ENCODE measurements around the gene ST8SIA3. TPM values are rescaled to one million over a fixed set of nuclear protein-coding genes. Genes with fewer than 3 reads are reported as not detected.
"Not testable (repeated sequence)": the region's sequence is repeated elsewhere in the genome, so short reads cannot be mapped to it uniquely, and the experiment has no call there.

ST8SIA3 gene
- total RNA-seq, 1 donor from 2014 or later = not detected

- ATAC-seq = no peak
- DNase-seq (ENCODE audit: low spot score) = no peak
- intact Hi-C loops (cut with DNase I) = no loop called here
These were observed 7.1 kb downstream of the ST8SIA3 start for GRCh38 chr18:57359433-57359832.

DNA sequence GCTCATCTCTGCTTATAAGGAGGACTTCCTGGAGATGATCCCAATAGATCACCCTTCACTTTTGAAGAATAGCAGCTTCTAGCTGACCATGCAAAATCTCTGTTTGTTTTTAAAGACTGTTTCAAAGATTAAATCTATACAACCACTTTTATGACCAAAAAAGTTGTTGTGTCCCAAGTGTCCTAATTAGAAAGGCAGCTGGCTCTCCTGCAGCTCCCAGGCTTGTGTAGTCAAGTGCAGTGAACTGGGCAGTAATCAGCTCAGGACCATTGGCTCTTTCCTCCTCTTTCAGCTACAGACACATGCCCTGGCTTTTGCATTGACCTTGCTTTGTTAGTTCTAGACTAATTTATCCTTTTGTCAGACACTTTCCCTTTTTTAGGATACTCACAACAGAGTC lies 10.4 kb downstream of the ST8SIA3 start:
- DNase-seq (ENCODE audit: low spot score) (no peak), ATAC-seq (no peak)
- intact Hi-C loops (cut with DNase I) = no loop called here

- no peak for ATAC-seq
- intact Hi-C loops (cut with DNase I) = no loop called here
These were observed 12.1 kb downstream of the ST8SIA3 start for GRCh38 chr18:57364460-57364859.

DNA sequence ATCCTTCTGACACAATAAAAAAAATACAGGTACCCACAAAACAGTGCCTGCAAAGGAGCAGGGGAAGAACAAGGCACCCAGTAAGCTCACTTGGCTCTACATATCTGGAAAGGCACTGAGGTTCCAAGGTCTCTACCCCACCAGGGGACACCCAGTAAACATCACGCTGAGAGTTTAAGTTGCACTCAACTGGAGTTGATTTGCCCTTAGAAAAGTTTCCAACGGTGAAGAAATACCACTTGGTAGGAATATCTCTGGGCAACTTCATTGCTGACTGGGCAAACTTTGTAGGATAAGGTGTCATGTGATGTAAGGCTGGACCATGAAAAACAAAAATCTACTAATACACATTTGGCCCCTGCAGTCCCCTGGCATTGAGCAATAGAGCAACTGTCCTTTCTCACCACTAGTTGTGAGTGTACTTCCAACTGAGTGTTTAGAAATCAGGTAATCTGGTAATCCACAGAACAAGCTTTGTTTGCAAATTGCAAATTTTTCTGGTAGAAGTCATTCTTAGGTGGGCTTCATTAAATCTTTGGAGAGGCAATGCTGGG lies 14.2 kb downstream of the ST8SIA3 start:
- intact Hi-C loops (cut with DNase I) = no loop called here
- no peak for DNase-seq (ENCODE audit: low spot score)
- ATAC-seq = no peak

More at GRCh38 chr18:57364460-57364859, 12.1 kb downstream of the ST8SIA3 start:
- DNase-seq (ENCODE audit: low spot score) = no peak

- intact Hi-C loops (cut with DNase I) = no loop called here
- ATAC-seq (no peak), DNase-seq (ENCODE audit: low spot score) (no peak)
These were observed 20.1 kb downstream of the ST8SIA3 start for GRCh38 chr18:57372444-57372843.

DNA sequence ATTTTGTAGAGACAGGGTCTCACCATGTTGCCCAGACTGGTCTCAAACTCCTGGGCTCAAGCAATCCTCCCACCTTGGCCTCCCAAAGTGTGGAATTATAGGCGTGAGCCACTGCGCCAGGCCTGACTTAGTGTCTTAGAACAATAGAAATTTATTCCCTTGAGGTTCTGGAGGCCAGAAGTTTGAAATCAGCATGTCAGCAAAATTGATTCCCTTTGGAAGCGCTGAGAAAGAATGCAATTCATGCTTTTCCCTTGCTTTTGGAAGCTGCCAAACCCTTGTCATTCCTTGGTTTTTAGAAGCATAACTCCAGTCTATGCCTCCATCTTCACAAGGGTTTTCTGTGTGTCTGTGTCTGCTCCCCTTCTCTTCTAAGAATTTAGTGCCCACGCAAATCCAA lies 20.7 kb downstream of the ST8SIA3 start:
- intact Hi-C loops (cut with DNase I) = no loop called here

GRCh38 chr18:57376503-57376902 lies 24.1 kb downstream of the ST8SIA3 start:
- ATAC-seq (no peak), DNase-seq (ENCODE audit: low spot score) (no peak)
- intact Hi-C loops (cut with DNase I) = no loop called here

More for the DNA sequence above, 20.7 kb downstream of the ST8SIA3 start:
- DNase-seq (ENCODE audit: low spot score) (no peak), ATAC-seq (no peak)

- intact Hi-C loops (cut with DNase I) = no loop called here
- DNase-seq (ENCODE audit: low spot score) (no peak), ATAC-seq (no peak)
These were observed 36.9 kb downstream of the ST8SIA3 start for GRCh38 chr18:57389271-57389670.

- ATAC-seq (no peak), DNase-seq (ENCODE audit: low spot score) (no peak)
- intact Hi-C loops (cut with DNase I) = no loop called here
These were observed 37.7 kb downstream of the ST8SIA3 start for GRCh38 chr18:57390044-57390443.

GRCh38 chr18:57394749-57395148 lies 42.4 kb downstream of the ST8SIA3 start:
- ATAC-seq = not testable (repeated sequence)

DNA sequence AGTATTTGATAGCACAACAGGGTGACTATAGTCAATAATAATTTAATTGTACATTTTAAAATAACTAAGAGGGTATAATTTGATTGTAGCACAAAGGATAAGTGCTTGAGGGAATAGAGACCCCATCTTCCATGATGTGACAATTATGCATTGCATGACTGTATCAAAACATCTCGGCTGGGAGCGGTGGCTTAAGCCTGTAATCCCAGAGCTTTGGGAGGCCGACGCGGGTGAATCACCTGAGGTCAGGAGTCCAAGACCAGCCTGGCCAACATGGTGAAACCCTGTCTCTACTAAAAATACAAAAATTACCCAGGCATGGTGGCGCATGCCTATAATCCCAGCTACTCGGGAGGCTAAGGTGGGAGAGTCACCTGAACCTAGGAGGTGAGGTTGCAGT lies 44.5 kb downstream of the ST8SIA3 start:
- DNase-seq (ENCODE audit: low spot score); ATAC-seq; intact Hi-C loops (cut with DNase I): not testable (repeated sequence)

More at GRCh38 chr18:57394749-57395148, 42.4 kb downstream of the ST8SIA3 start:
- intact Hi-C loops (cut with DNase I); DNase-seq (ENCODE audit: low spot score): not testable (repeated sequence)

DNA sequence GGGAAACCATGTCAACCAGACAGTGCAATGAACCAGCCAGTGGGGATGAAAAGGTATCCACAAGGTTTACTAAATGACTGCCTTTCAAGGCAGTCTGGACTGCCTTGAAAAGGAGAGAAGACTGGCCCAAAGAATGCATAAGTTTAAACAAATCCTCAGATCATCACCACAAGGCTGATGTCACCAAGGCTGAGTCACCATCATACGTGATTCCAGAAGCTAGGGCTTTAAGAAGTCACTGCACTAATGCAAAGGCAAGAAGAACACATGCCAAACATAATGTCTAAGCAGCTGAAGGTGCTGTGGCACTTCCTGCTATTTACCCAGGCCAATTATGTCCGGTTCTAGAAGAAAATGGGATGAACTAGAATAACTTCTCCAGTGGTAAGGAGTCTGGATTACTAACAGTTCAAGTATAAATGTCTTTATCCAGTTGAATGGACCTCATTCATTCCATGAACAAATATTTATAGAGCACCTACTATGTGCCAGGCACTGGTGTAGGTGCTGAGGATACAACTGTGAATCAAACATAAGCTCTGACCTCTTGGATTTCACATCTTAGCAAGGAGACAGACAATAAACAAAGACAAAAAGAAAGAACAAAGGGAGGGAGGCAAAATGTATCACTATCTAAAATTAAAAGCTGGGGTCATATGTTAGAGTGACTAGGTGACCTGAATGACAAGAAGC lies 45.2 kb downstream of the ST8SIA3 start:
- intact Hi-C loops (cut with DNase I) = no loop called here
- DNase-seq (ENCODE audit: low spot score) = no peak
- no peak for ATAC-seq

- ATAC-seq (no peak), DNase-seq (ENCODE audit: low spot score) (no peak)
- intact Hi-C loops (cut with DNase I) = no loop called here
These were observed 52.0 kb downstream of the ST8SIA3 start for GRCh38 chr18:57404345-57404744.

GRCh38 chr18:57409650-57410049 lies 57.3 kb downstream of the ST8SIA3 start:
- DNase-seq (ENCODE audit: low spot score) (no peak), ATAC-seq (no peak)
- intact Hi-C loops (cut with DNase I) = no loop called here

DNA sequence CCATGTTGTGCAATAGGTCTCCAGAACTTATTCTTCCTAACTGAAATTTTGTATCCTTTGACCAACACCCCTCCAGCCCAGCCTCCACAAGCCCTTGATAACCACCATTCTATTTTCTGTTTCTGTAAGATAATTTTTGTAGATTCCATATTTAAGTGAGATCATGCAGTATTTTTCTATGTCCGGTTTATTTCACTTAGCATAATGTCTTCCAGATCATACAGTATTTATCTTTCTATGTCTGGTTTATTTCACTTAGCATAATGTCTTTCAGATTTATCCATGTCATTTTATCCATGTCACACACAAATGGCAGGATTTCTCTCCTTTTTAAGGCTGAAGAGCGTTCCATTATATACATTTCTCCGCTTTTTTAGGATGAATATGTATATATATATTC lies 58.4 kb downstream of the ST8SIA3 start:
- intact Hi-C loops (cut with DNase I) = no loop called here
- DNase-seq (ENCODE audit: low spot score) = no peak
- no peak for ATAC-seq

GRCh38 chr18:57416542-57416941 lies 64.2 kb downstream of the ST8SIA3 start:
- no peak for DNase-seq (ENCODE audit: low spot score)
- no peak for ATAC-seq
- intact Hi-C loops (cut with DNase I) = no loop called here

Other genes starting within 250 kb of the ST8SIA3 start
- gene BOD1L2, start 205.5 kb upstream of the ST8SIA3 start, total RNA-seq = not detected
- gene ONECUT2, start 82.8 kb downstream of the ST8SIA3 start, total RNA-seq = not detected
- 47.0 TPM for gene FECH, start 234.1 kb downstream of the ST8SIA3 start, total RNA-seq

Measured in sciatic nerve (tissue), 2 donors.